ENCODE data around the gene MMP21.
A peak's percentile ranks its signal among the peaks of the same experiment; 100 is the strongest.

Gene MMP21

DNA sequence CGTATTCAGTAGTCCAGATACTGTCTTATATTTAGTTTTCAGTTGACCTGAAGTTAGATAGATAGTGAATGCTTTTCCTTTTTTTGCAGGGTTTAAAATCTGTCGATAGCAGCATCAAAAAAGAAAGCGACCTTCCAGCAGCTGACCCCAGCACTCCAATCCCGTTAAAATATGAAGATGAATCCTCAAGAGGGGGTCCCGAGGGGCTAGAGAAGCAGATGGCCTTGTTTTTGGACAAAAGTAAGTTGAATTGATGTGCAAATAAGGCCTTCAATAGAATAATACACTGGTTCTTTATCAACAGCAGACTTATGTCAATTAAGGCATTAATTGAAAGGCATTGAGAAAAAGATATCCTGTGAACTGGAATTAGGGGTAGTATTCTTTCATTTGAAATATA is 37.4 kb downstream of the MMP21 start:
- Histone ChIP-seq H2AFZ (ENCODE audit: low read depth) (no peak overlapping the region), H3K27ac (no peak overlapping the region), H3K4me3 (IDR thresholded peaks at IDR 0.05; ENCODE audit: insufficient read depth, low read depth, low read length) (no peak overlapping the region), H3K4me2 (no peak overlapping the region), H3K9ac (no peak overlapping the region), H3K4me1 (ENCODE audit: low read depth, poor library complexity, severe bottlenecking) (no peaks in the 10 kb centered on the region), H3K36me3 (ENCODE audit: insufficient read depth) (peaks cover 18% of the 10 kb centered on the region; the same call in 1 of the 2 replicates), H3K27me3 (ENCODE audit: insufficient read depth, low read depth) (no peaks in the 10 kb centered on the region), H3K79me2 (ENCODE audit: insufficient read depth, low read depth) (no peaks in the 10 kb centered on the region), H4K20me1 (ENCODE audit: insufficient read depth) (no peaks in the 10 kb centered on the region)
- TF ChIP-seq, protein P1, sequence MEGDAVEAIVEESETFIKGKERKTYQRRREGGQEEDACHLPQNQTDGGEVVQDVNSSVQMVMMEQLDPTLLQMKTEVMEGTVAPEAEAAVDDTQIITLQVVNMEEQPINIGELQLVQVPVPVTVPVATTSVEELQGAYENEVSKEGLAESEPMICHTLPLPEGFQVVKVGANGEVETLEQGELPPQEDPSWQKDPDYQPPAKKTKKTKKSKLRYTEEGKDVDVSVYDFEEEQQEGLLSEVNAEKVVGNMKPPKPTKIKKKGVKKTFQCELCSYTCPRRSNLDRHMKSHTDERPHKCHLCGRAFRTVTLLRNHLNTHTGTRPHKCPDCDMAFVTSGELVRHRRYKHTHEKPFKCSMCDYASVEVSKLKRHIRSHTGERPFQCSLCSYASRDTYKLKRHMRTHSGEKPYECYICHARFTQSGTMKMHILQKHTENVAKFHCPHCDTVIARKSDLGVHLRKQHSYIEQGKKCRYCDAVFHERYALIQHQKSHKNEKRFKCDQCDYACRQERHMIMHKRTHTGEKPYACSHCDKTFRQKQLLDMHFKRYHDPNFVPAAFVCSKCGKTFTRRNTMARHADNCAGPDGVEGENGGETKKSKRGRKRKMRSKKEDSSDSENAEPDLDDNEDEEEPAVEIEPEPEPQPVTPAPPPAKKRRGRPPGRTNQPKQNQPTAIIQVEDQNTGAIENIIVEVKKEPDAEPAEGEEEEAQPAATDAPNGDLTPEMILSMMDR (conservative IDR thresholded peaks at IDR 0.05; ENCODE audit: low read depth, low read length) = no peak

DNA sequence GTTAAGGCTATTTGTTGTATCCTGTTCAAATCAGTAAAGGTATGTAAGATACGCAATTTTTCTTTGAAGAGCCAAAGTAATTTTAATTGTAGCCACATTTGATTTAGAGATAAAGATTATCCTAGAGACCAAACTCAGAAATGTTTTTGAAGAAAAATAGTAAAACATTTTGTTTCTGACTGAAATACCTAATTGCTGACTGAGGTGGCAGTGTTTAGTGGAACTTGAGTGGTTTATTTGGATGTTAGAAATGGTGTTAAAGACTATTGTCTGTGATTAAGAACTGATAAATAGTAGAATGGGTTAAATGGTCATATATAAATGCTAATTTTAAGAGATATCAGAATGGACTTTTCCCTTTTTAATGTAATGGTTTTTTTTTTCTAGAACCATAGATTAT is 40.8 kb downstream of the MMP21 start:
- Histone ChIP-seq H3K9ac (no peak overlapping the region), H3K79me2 (ENCODE audit: insufficient read depth, low read depth) (no peaks in the 10 kb centered on the region), H3K27me3 (ENCODE audit: insufficient read depth, low read depth) (no peaks in the 10 kb centered on the region), H3K36me3 (ENCODE audit: insufficient read depth) (peaks cover 18% of the 10 kb centered on the region; the same call in 1 of the 2 replicates), H3K27ac (no peak overlapping the region), H3K4me1 (ENCODE audit: low read depth, poor library complexity, severe bottlenecking) (no peaks in the 10 kb centered on the region), H2AFZ (ENCODE audit: low read depth) (no peak overlapping the region), H4K20me1 (ENCODE audit: insufficient read depth) (no peaks in the 10 kb centered on the region), H3K4me3 (IDR thresholded peaks at IDR 0.05; ENCODE audit: insufficient read depth, low read depth, low read length) (no peak overlapping the region), H3K4me2 (no peak overlapping the region)
- TF ChIP-seq, protein P1 (conservative IDR thresholded peaks at IDR 0.05; ENCODE audit: low read depth, low read length) = 0 out of 2 replicates have a peak, but pooled peaks have one; percentile 24

DNA sequence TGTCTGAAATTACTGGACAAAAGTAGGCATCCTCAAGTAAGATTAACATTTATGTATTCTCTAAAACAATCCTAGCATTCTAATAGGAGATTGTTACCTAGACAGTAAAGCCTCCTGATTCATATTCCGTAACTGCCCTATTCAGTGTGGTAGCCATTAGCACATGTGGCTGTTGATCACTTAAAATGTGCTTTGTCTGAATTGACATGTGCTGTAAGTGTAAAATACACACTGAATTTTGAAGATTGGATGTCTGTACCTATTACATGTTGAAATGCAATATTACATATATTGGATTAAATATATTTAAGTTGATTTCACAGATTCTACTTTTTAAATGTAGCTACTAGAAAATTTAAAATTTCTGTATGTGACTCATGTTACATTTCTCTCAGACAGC is 41.5 kb downstream of the MMP21 start:
- Histone ChIP-seq H3K4me2 (no peak overlapping the region), H3K27ac (no peak overlapping the region), H3K4me3 (IDR thresholded peaks at IDR 0.05; ENCODE audit: insufficient read depth, low read depth, low read length) (no peak overlapping the region), H3K79me2 (ENCODE audit: insufficient read depth, low read depth) (no peaks in the 10 kb centered on the region), H3K9ac (no peak overlapping the region), H4K20me1 (ENCODE audit: insufficient read depth) (no peaks in the 10 kb centered on the region), H2AFZ (ENCODE audit: low read depth) (no peak overlapping the region), H3K27me3 (ENCODE audit: insufficient read depth, low read depth) (no peaks in the 10 kb centered on the region), H3K36me3 (ENCODE audit: insufficient read depth) (peaks cover 18% of the 10 kb centered on the region; the same call in 1 of the 2 replicates), H3K4me1 (ENCODE audit: low read depth, poor library complexity, severe bottlenecking) (no peaks in the 10 kb centered on the region)
- TF ChIP-seq, protein P1 (conservative IDR thresholded peaks at IDR 0.05; ENCODE audit: low read depth, low read length) = no peak

DNA sequence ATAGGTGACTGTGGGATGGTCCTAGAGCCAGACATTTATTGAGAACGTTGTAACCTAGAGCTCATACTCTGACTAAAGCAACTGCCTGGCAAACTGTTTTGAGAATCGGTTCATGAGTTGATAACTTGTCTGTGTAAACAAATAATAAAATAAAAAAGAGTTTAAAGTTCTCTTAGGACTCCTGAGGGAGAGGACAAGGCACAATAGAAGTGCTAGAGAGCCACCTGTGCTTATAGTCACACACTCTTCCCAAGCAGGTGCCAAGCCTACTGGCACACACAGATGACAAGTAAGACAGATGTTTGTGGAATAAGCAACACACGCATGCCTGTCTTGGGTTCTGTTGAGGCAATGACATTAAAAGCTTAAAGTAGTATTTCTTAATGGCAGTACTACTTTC is 48.2 kb downstream of the MMP21 start:
- H3K4me2 ChIP-seq = no peak overlapping the region
- no peaks in the 10 kb centered on the region for H3K4me1 ChIP-seq (ENCODE audit: low read depth, poor library complexity, severe bottlenecking)
- H2AFZ ChIP-seq (ENCODE audit: low read depth) = no peak overlapping the region
- H3K27ac ChIP-seq = no peak overlapping the region
- H4K20me1 ChIP-seq (ENCODE audit: insufficient read depth) = no peaks in the 10 kb centered on the region
- no peaks in the 10 kb centered on the region for H3K27me3 ChIP-seq (ENCODE audit: insufficient read depth, low read depth)
- H3K79me2 ChIP-seq (ENCODE audit: insufficient read depth, low read depth) = no peaks in the 10 kb centered on the region
- no peak overlapping the region for H3K9ac ChIP-seq
- no peak overlapping the region for H3K4me3 ChIP-seq (IDR thresholded peaks at IDR 0.05; ENCODE audit: insufficient read depth, low read depth, low read length)
- peaks cover 9% of the 10 kb centered on the region; the same call in 1 of the 2 replicates for H3K36me3 ChIP-seq (ENCODE audit: insufficient read depth)
- TF ChIP-seq, protein P1 (conservative IDR thresholded peaks at IDR 0.05; ENCODE audit: low read depth, low read length) = no peak

Data from KMS-11 (cell line).